H1 (cell line): ENCODE results near the gene PBXIP1. TPM values are rescaled to one million over a fixed set of nuclear protein-coding genes. Genes with fewer than 3 reads are reported as not detected.

Experiments
- CBX8 ChIP-seq: fragments of 300-800, 300-1000 bp; sonication (generic); IDR thresholded peaks from 2 replicates; pipeline ENCODE4 v1.7.1; 2016; ENCODE audit warnings: low read depth, low read length, borderline replicate concordance
- GABPA ChIP-seq: IDR thresholded peaks from 2 replicates; pipeline ENCODE4 v1.6.1; 2011; ENCODE audit warnings: mild to moderate bottlenecking, low read length, moderate library complexity, borderline replicate concordance; ENCODE audit not compliant: insufficient read depth
- RNF2 ChIP-seq: fragments of 200-900, 300-1000 bp; sonication (generic); IDR thresholded peaks from 2 replicates; pipeline ENCODE4 v1.7.1; 2016; ENCODE audit warnings: borderline replicate concordance, low read depth, mild to moderate bottlenecking, antibody characterized with exemption, low read length; ENCODE audit not compliant: poor library complexity, severe bottlenecking; ENCODE audit errors: missing control alignments
- polyA plus RNA-seq, 7 experiments: library from polyadenylated mRNA; depleted of rRNA in 3 of 7; stranded (reverse) in 5 of 7; unstranded in 2 of 7; fragments of >200 nt in 5 of 7; fragments of 200-250 nt in 2 of 7; gene quantifications; 1 replicate in 5 of 7; 2 replicates in 1 of 7; 4 replicates in 1 of 7; pipeline versions ENCODE4 v1.2.1 to v1.2.3, GENCODE V29; 2011 to 2013; ENCODE audit warnings: missing spikeins in 2 of 7, mixed read lengths in 2 of 7
- total RNA-seq: library from RNA; stranded (reverse); fragmentation: NEBNext Ultra II Directional; extraction: Animal tissue kit (Norgen Biotek cat#: 25700); gene quantifications from 2 replicates; pipeline ENCODE4 v1.2.1, GENCODE V29; 2021

PBXIP1 gene
- total and polyA plus RNA-seq, 2 of the 8 experiments (the other 6 are each of a cell fraction or from before 2014, with no cell fraction given), result 12.0 to 19.8 TPM

GRCh38 chr1:154910851-154911250 is 45.0 kb downstream of the PBXIP1 start (continued):
- TF ChIP-seq CBX8, result no peak
- TF ChIP-seq RNF2, result no peak
- no peak for TF ChIP-seq GABPA
